GM12801 (cell line): ENCODE measurements around the gene OSBP.

ENCODE experiments used
- CTCF ChIP-seq: IDR thresholded peaks from one replicate; pipeline ENCODE4 v1.5.1; 2011; ENCODE audit warnings: control low read depth; ENCODE audit not compliant: insufficient read length; ENCODE audit errors: extremely low read depth

Gene OSBP

DNA sequence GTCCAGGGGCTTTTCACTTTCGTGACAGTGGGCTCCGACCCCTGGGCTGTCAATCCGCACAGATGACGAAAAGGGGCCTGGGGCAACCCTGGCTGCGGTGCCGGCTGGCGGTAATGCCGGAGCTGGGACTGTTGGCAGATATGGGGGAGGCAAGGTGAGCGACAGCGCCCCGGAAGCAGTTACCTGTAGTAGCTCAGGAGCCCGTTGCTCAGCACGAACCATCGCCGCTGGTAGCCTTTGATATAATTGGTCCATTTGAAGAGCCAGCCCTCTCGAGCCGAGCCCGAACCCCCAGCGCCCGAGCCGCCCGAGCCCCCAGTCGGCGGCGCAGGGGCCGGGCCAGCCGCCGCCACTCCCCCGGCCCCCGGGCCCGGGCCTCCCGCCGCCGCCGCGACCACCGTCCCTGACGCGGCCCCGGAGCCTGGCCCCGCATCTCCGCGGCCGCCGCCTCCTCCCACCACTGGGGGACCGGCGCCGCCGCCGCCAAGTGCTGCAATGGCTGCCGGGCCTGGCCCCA lies 396 bp downstream of the OSBP start:
- no peak for TF ChIP-seq CTCF

DNA sequence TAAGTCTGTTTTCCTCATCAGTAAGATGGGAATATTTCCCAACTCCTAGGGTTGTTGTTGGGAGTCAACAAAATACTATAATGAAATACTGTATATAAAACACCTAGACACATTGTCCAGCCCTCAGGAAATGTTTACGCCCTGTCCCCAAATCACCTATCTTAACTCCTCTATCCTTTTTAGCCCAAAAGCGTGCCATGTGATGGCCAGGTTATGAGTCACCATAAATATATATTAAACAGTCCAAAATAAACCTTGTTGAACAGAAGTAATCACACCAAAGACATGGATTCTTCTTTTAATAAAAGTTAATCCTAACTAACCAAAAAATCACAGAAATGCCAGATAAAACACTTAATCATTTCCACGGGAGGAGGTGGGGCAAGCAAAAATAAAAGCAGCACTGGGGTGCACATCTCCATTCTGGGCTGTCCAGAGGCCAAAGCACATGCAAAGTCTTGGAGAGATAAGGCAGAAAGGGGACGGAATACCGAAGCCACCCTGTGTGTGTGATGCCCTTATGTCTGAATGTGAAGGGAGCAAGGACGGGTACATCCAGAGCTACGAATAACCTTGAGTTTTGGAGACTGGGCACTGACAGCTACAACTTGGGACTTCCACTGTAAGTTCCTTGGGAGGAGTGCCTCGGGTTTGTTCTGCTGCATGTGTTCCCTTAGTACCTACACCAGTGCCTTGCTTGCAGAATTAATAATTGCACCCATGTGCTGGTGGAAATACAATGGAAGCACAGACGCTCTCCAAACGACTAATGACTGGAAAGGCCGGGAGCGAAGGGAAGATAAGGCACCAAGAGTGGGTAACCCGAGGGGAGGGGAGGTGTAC lies 1.1 kb downstream of the OSBP start:
- no peak for TF ChIP-seq CTCF

DNA sequence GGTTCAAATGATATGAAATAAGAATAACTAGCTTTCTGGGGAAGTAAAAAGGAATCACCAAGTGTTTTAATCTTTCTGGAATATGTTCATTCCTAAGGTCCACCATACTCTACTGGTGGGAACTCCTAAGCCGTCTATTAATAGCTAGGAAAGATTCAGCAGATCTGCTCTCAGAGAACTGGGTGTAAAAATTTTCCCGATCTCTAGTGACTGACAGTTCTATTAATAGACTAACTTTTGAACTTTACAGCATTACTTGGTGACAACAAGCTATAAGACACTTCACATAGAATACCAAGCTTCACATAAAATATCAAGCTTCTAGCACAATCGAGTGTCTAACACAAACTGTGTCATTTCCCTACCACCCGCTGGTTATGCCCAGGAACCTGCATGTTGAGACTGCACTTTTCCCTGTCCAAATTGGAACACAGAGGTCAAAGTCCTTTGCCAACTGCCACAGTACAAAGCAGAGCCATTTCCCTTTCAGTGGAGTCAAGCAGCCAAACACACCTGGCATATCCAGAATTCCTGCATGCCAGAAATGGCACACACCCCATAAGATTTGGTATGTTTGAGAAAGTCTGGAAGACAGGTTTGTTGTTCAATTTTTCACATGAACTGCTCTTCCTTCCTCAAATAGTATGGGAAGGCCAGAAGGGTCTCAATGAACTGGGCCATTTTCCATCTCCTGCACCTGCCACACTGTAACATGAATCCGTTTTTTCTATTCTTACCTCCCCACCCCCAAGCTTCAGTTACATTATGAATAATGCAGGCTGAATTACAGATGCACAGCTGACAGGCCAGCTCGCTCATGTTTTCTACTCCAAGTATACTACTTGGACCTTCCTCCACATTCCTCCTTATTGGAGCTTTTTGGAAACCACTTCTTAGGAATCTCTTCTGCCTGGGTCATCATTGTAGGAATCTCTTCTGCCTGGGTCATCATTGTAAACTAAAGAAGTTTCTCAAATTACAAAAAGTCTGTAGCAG lies 3.7 kb downstream of the OSBP start:
- TF ChIP-seq CTCF = no peak

DNA sequence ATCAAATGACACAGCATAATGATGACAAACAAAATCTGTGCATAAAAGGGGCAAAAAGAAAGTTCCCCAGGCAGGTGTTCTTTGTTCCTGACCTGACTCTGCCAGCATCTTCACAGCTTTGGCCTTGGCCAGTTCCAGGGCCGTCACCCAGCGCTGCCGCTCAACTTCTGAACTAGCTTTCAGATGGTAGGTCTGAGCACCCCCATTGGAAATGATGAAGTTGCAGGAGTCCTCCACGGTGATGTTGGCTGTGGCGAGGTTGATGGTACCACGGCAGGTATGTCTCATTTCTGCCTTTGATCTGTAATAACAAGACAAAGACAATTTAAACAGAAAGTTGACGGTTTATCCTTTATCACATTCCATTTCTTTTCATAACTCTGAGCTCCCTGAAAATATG lies 5.3 kb downstream of the OSBP start:
- TF ChIP-seq CTCF = no peak

DNA sequence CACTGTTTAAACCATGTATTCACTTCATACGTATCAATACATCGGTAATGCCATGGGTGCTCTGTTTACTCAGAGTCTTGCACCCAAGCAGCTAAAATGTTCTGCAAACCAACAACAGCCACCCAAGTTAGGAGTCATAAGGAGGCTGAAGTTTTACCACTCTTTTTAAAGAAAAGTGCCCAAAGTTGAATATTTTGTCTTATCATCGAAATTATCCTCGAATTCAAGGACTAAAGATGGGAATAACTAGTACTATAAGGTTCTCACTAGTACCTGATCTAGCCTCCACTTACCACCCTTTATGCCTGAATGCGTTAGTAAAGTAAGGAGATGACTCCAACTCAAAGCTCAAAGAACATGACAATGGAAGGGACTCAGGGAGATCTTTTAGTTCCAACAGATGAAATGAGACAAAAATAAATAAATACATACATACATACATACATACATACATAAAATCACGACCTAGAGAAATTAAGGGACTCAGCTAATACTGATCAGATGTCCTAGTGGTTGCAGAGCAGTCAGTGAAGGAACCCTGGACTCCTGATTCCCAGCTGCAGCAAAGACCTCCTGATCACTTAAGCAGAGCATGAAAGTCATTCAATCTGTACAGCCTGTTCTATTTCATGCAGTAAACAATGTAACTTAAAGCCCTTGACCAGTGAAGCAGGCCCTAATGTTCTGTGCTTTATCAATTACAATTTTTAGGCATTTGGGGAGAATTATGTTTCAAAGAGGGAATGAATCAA lies 7.7 kb downstream of the OSBP start:
- no peak for TF ChIP-seq CTCF

- no peak for TF ChIP-seq CTCF
Measured at GRCh38 chr11:59602432-59602831, 13.1 kb downstream of the OSBP start.

DNA sequence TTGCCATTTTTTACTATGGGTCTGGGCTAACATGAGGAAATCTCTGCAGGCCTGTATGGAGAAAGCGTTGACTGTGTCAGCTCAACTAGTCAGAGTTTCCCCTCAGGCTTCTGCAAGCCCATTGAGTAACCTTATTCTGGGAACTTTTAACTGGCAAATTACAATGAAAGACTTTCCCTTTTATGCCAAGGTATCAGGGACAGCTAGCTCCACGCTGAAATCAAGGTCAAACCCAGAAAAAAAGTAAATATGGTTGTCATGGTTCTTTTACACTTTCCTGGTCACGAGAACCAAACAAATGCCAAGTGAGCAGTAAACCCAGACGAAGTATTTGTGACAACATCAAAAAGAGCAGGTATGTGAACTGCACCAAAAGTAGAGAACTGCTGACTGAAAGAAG lies 13.8 kb downstream of the OSBP start:
- no peak for TF ChIP-seq CTCF
